Glomerular endothelial cell (primary cell): ENCODE results near the gene SPHKAP. TPM values are rescaled to one million over a fixed set of nuclear protein-coding genes. Genes with fewer than 3 reads are reported as not detected.
"Not testable (repeated sequence)": the region's sequence is repeated elsewhere in the genome, so short reads cannot be mapped to it uniquely, and the experiment has no call there.

Experiments used
- DNase-seq: peaks from one replicate; pipeline ENCODE4 v3.0.0-alpha.2; 2011; ENCODE audit warnings: low read depth, low spot score; ENCODE audit errors: extremely low read depth
- total RNA-seq: library from RNA; depleted of rRNA; stranded (reverse); fragments of >200 nt; gene quantifications from 2 replicates; pipeline ENCODE4 v1.2.3, GENCODE V29; 2015

Gene SPHKAP, protein sequence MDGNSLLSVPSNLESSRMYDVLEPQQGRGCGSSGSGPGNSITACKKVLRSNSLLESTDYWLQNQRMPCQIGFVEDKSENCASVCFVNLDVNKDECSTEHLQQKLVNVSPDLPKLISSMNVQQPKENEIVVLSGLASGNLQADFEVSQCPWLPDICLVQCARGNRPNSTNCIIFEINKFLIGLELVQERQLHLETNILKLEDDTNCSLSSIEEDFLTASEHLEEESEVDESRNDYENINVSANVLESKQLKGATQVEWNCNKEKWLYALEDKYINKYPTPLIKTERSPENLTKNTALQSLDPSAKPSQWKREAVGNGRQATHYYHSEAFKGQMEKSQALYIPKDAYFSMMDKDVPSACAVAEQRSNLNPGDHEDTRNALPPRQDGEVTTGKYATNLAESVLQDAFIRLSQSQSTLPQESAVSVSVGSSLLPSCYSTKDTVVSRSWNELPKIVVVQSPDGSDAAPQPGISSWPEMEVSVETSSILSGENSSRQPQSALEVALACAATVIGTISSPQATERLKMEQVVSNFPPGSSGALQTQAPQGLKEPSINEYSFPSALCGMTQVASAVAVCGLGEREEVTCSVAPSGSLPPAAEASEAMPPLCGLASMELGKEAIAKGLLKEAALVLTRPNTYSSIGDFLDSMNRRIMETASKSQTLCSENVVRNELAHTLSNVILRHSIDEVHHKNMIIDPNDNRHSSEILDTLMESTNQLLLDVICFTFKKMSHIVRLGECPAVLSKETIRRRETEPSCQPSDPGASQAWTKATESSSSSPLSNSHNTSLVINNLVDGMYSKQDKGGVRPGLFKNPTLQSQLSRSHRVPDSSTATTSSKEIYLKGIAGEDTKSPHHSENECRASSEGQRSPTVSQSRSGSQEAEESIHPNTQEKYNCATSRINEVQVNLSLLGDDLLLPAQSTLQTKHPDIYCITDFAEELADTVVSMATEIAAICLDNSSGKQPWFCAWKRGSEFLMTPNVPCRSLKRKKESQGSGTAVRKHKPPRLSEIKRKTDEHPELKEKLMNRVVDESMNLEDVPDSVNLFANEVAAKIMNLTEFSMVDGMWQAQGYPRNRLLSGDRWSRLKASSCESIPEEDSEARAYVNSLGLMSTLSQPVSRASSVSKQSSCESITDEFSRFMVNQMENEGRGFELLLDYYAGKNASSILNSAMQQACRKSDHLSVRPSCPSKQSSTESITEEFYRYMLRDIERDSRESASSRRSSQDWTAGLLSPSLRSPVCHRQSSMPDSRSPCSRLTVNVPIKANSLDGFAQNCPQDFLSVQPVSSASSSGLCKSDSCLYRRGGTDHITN (N-terminal part only)
- not detected in 2 replicates for total RNA-seq

DNA sequence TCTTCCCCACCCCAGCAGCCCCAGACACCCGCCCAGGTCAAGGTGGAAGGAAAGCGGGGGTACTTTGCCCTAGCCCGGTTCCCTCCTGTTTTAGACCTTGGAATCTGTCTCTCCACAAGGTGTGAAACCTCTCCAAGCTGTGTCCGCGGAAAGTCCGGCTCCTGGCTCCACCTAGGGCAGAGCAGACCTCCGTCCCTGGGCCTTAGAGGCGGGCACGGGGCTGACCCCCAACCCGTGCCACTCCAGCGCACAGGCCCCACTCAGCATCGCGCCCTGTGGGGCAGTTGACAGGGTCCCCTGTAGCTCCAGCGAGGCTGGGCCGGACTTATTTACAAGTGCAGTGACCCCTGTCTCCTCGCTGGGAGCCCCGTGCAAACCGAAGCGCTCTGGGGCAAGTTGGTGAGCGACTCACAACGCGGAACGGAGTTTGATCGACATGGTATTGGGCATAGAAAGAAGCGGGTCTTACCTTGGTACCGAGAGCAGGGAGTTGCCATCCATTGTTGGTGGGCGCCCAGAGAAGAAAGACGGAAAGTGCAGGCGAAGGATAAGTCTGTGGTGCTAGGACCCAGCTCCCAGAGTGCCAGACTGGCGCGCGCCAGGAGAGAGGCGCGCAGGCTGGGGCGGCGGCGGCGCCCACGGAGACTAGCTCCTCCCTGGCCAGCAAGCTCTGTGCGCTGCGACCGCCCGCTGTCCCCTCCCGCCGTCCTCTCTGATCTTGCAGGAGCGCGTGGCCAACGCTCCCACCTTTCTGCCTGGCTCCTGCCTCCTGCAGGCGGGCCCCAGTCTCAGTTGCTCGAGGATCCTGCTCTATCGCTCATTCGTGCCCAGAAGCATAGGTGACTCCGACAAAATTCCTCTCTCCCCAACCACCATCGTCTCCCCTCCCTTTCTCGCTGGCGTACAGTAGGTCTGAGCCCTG, at the start of gene SPHKAP:
TSS of gene SPHKAP (minus strand) at position 590 of the 922 bp plus-strand sequence. CDS start at position 501, 89 bp downstream.
- no peak for DNase-seq

DNA sequence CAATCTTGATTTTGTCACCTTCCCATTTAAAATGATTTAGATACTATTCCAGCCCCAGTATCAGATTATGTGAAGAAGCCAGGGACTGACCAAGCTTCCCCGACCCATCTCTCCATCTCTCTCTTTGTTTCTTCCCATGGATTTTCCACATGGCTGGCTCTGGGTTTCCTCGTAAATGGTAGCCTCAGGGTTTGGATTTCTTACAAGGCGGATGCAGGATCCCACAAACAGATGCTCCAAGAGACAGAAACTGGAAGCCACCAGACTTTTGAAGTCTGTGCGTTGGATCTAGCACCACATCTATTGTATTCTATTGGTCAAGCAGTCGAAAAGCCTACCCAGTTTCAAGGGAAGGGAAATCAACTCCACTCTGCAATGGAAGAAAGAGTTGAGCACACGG, 46.0 kb upstream of the SPHKAP start:
- no peak for DNase-seq

DNA sequence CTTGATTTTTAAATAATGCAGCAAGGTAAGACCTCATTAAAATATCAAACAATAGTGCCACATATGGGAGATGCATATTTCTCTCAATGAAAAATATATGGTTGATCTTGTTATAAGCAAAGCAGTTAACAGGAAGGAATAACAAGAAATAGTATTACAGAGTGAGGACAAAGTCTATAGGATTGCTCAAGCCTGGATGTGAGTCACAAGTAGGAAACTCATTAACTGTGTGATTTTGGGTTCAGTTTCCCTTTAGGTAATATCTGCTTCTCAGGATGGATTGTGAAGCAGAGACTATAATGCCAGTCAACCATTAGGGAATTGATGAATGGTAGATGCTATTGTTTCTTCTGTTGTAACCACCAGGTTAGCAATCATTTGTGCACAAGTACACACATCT, 42.9 kb upstream of the SPHKAP start:
- no peak for DNase-seq

DNA sequence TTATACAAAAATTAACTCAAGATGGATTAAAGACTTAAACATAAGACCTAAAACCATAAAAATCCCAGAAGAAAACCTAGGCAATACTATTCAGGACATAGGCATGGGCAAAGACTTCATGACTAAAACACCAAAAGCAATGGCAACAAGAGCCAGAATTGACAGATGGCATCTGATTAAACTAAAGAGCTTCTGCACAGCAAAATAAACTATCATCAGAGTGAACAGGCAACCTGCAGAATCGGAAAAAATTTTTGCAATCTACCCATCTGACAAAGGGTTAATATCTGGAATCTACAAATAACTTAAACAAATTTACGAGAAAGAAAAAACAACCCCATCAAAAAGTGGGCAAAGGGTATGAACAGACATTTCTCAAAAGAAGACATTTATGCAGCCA, 37.1 kb upstream of the SPHKAP start:
- not testable (repeated sequence) for DNase-seq

DNA sequence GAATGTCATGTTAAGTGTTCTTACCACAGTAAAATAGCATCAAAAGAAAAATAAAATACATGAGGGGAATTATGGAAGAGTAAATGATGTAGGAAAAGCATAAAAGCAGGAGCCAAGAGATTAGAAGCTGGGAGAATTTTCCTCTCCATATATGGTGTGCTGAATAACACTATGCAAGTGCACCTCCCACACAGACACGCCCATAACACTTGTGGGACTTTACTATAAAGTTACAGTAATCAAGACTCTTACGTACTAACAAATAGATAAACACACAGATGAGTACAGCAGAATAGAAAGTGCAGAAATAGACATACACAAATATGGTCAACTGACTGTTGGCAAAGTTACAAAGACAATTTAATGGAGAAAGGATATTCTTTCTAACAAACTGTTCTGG, 16.0 kb upstream of the SPHKAP start:
- DNase-seq, result no peak

DNA sequence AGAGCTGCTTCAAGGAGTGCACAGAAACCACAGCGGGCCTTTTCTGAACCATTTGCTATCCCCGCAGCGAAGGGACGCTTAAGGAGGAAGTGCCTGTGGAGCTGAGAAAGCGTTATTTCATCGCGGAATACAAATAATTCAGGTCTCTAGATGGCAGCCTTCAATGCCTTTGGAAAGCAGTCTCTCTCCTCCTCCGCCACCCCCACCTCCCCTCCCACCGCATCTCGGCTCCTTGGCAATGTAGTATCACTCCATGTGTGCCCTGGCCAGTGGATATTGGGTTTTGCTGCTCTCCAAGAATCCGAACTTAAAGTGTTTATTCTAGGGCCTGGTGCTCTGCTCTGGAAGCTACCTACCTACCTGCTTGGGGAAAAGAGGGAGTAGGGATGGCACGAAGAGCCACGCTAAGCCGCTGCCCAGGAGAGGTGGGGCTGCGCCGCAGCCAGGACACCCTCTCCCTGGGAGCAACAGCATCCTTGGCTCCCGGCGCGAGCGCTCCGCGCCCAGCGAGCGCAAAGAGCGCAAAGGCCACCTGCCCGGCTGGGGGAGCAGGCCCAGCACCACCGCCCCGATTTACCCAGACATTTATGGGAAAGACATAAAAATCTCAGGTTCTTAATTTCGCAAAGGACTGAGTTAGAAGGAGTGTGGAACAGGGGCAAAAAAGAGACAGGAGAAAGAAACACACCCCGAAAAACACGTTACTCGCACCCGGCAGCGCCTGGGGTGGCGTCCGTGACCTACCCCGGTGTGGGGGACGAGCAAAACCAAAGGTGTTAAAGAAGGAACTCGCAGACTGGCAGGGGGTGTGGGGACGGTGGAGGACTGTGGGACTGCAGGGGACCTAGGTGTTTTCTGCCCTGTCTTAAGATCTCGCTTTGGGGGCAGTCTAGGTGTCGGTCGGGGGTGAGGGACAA, 1.0 kb downstream of the SPHKAP start:
- no peak for DNase-seq

DNA sequence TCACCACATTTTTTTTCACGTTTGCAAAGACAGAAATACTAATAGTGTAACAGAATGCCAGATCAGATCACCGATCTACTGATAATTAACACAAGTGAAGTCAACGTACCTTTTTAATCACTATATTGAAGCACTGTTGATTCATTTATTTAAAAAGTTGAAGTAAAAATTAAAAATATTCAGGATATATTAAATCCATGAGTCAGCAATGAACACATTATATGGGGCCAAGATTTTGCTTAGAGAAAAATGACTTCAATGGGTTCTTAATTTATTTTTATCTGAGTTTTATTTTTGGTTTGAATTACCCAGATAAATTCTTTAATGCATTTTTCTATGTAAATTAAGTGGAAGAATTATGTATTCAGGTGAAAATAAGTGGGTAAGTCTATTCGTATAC, 14.2 kb downstream of the SPHKAP start:
- DNase-seq, result no peak

DNA sequence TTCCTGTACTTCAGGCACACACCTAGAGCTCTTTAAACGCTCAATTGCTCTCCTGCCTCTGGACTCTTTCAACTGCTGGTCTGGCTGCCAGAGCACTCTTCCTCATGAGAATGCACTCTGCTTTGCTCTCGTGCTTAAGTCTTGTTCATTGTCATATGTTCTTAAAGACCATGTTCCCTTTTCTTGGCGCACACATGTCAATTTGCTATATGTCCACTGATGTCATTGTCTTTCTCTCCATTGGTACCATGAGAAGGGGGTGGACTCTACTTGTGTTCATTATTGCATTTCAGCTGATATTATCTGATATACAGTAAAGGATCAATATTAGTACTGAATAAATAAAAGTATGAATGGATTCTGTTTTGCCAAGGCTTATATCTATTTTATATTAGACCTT, 16.8 kb downstream of the SPHKAP start:
- DNase-seq, result no peak

DNA sequence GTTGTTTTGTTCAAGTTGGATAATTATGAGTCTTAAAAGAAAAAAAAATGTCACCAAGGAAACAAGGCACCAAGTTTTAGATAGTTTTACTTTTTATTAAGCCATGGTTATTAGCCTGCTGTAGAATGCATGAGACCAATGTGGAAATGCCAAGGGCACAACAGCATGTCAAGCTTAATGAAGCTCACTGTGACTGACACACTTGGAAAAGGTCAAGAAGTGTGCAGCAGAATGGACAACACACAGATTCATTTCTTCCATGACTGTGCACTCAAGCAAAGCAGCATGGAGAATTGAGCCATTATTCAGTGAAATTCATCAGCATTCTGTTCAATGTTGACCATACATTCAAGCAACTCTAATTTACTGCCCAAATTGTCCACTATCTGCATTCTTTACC, 23.6 kb downstream of the SPHKAP start:
- no peak for DNase-seq

DNA sequence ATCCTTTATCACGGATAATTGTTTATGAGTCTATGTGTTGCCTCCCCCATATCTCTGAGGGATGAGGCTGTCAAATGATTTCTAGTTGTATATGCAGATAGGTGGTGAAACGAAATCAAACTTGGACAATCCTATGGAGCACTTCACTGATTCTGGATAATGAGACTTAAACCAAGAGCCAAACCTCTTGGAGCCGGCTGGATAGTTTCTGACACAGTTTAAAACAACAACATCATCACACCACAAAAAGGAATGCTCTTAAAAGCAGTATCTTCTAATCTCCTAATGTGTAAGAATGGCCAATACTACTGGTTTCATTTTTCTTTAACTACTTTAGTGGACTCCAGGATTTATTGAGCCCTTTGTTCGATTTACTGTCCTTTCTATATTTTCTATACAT, 36.5 kb downstream of the SPHKAP start:
- no peak for DNase-seq

DNA sequence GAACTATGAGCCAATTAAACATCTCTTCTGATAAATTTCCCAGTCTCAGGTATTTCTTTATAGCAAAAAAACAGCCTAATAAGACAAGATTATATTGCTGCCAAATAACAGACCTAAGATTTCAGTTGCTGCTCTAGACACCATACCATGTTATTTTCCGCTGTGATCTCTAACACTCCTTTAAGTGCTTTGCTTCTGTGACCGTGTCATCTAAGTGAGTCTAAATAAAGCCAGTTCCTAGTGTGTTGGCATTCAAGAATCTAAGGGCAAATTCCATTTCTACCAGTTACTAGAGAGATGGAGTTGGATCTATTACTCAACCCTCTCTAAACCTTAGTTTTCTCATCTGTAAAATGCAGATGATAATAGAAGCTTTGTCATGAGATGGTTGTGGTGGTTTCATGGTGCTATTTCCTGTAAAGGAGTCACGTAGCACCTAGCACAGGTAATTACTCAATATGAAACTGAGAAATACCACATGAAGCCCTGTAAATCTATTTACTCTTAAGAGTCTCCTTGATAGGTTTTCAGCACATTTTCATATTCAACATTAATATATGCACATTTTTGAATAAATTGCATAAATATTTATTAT, 40.5 kb downstream of the SPHKAP start:
- no peak for DNase-seq

DNA sequence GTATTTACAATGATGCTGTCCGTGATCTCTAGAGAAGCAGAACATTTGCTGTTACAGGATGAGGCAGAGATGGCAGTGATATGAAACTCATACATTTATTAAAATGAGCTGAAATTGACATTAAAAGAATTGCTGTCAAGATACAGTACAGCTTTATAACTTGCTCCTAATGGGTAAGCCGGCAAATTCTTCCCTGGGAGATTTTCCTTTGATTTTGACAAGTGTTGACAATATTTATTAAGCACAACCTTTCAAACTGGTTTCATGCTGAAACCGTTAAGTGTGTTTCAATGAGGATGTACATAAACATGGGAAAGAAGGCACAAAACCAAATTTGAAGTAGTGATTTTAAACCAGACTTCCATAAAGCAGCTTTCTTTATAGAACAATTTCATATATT, 45.5 kb downstream of the SPHKAP start:
- no peak for DNase-seq

DNA sequence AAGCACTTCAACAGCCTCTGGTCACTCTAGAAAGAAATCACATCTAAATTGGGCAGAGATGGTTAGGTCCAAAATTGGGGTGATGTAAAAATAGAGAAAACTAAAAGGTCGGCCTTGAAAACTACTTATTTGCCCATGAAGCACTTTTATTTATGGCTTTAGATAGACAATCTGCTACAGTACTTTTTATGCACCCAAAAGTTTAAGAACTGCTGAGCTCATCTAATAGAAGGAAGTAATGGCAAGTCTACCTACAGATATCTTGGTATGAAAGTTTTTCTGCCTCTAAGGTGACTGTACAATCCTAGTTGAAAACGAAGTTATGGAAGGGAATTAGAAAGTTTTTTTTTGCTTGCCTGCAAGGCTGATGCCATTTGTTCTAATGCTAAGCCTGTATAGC, 46.2 kb downstream of the SPHKAP start:
- DNase-seq, result no peak

DNA sequence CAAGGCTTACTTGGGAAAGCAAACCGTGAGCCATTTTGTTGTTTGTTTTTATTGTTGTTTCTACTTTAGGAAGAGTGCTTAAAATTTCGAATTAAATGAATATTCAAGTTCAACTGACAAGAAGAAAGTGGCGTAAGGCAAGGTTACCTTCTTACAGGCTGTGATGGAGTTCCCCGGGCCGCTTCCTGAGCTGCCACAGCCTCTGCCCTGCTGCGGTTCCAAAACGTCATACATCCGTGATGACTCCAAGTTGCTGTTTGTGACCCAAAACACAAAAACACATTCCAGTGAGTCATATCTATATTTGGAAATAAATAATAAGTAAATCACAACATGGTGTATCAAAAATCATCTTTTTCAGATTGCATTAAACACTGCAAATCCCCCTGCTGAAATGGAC, 49.7 kb downstream of the SPHKAP start:
- no peak for DNase-seq

DNA sequence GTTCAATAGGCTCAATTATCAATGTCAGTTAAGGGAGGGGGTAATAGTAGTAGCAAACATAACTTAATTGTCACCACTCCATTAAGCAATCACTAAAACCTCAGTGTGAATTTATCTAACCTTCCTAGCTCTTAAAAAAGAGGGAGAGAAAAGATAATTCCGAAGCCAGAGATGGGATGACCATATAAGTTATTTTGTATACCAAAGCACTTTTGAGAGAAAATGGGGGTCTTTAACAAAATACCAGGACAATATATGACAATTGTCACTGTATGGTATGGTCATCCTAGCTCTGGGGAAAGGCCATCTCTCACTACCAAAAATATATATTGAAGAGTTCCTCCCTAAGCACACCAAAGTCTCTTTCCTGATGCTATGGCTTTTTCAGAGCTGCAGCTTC, 55.1 kb downstream of the SPHKAP start:
- no peak for DNase-seq

DNA sequence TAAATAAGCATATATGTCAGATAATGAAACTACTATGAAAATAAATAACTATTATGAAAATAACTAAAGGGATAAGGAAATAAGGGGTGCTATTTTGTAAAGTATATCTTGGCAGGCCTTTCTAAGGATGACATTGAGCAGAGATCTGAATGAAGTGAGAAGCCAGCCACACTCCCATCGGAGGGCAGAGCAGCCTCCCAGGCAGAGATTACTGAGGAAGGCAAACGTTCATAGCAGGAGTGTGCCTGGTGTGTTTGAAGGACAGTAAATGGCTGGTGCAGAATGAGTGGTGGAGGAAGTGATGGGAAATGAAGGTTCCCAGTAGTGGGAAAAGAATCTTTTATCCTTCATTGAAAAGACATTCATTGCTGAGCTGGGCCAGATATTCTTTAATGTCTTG, 62.5 kb downstream of the SPHKAP start:
- no peak for DNase-seq

DNA sequence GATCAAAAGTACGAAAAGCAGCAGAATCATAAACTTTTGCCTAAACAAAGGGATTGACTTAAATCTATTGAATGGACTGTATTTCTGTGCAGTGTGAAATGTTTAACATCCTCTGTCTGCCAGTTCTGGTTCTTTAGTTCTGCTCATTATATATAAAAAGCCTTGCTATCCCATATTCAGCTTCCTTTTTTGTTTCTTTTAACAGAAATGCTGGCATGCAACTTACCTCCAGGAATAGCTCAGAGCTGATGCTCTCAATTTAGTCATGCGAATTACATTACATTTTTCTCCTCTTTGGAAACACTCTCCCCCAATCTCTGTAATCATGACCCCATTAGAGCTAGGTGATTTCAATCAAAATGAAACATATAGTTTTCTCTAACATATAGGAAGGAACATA, 73.6 kb downstream of the SPHKAP start:
- DNase-seq, result no peak

DNA sequence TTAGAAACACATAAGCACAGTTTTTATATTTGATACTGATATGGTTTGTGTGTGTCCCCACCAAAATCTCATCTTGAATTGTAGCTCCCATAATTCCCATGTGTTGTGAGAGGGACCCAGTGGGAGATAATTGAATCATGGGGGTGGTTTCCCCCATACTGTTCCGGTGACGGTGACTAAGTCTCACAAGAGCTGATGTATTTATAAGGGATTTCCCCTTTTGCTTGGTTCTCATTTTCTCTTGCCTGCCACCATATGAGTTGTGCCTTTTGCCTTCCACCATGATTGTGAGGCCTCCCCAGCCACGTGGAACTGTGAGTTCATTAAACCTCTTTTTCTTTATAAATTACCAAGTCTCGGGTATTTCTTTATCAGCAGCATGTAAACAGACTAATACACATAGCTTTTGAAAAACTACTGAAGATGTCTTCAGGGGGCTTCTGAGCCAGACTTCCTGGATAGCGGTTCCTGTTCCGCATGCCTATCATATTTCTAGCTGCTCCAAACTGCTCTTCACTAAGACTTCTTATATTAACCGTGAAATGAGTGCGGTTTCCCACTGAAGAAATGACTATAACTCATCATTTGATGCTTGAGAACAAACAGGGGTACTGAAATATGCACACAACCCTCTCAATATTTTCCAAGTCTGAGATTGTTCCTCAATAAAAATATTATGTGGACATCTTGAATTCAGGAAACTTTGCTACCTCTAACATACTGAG, 75.8 kb downstream of the SPHKAP start:
- DNase-seq, result no peak
